NCI-H2081 treated with DMSO at 0.1 percent for 48 hours (cell line): ENCODE results near the gene NETO2.
"Not testable (repeated sequence)": the region's sequence is repeated elsewhere in the genome, so short reads cannot be mapped to it uniquely, and the experiment has no call there.

Source experiments
- DNase-seq: peaks from one replicate; lab custom pipeline; 2025; lab: John Stamatoyannopoulos, UW

The NETO2 gene

DNA sequence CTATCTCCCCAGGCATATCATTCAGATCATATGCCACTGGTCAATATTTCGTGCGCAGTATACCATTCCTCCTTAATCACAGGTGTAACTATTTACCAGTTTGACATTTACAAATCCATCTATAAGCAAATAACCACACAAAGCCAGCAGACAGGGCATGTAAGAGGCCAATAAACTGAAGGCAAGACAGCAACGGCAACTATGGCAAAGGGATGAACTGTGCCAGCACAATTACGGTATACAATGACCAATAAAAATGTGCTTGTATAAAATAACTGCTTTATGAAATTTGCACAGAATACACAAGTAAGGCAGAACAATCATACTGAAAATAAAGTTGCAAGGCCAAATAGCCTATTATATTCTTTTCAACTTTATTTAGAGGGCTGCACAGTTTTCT, 9.2 kb downstream of the NETO2 start:
- DNase-seq, result no peak

GRCh38 chr16:47132308-47132707, 11.4 kb downstream of the NETO2 start:
- no peak for DNase-seq

DNA sequence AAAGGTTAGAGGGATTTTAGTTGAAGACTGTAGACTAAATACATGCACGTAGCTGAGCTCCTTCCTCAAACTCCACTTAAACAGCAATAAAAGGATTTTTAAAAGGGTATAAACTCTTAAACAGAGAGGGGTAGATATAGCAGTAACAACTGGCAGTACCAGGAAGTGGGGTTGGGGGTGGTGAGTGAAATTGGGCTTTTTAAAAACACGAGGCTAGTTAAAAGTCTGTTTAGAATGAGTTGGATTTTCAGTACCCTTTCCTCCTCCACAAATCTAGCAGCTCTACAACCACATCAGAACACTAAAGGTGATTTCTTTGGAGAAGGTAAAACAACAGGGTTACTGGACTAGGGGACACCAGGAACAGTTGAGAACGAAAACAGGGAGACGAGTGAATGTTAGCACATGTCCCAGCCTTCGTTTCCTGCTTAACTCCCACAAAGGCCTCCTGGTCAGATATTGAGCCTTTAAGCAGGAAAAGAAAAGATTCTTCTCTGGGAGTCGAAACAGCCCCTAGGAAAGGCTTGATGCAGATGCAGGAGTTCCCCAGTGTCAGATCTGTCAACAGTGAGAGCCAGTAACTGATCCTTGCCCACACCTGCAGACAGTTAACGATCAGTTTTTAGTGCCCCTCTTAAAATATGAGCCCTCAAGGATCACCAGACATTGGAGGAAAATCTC, 13.8 kb downstream of the NETO2 start:
- DNase-seq, result no peak

DNA sequence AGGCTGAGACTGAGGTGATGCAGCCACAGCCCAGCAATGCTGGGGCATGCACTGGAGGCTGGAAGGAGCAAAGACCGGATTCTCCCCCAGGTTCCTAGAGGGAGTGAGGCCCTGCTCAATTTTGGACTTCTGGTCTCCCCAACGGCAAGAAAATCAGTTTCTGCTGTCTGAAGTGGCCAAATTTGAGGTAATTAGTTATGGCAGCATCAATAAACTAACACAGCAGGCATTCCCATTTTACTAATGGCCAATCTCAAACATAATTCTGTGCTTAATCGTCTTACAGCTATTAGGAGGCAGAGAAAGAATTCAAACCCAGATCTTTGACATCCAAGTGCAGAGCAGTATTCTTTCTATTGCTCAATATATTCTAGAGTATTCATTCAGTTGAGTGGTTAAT, 16.2 kb downstream of the NETO2 start:
- no peak for DNase-seq

GRCh38 chr16:47125757-47126156, 18.0 kb downstream of the NETO2 start:
- DNase-seq, result no peak

DNA sequence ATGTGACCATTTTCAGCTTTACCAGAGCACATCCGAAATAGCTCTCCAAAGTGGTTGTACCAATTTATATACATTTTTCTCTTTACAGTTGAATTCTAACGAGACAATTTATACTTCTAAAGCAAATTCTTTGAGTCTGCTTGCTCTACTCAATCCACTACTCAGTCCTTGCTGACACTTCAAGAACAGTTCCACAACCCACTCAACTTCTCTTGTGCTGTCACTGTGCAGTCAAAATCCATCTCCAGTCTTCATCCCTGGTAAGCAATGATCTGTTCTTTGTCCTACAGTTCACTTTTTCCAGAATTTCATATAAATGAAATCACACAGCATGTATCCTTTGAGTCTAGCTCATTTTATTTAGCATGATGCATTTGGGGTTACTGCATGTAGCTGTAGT, 30.6 kb downstream of the NETO2 start:
- no peak for DNase-seq

DNA sequence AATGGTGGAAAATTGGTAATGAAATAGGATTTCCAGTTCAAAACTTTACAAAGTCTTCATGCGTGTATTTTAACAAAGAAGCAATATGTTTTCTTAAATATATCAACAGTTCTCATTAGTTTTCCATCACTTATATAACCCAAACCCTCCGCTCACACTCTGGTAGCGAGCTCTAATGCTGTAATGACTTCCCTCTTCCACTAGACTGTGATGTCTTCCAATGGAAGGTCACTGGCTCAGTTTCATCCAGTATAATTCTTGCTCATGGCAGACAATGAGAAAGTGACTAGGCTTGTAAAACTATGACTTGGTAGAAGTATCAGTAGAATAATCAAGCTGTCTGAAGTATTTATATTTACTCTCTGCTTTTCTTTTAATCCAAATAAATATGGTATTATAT, 32.8 kb downstream of the NETO2 start:
- DNase-seq, result no peak

DNA sequence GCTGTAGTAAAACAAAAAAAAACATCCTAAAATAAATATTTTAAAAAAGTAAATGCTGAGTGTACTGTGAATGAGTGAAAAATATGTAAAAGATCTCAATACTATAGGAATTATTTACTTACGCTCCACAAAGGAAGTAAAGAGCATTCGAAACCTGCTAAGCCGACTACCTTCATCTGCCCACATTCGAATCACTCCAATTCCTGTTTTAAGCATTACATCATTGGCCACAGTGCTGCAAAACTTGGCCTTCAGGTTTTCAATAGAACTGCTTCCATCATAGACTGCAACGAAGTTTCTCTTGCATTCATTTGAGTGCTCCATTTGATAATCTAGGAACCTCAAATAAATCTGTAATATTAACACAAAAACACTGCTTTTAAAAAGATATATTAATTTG, 34.4 kb downstream of the NETO2 start:
- no peak for DNase-seq

DNA sequence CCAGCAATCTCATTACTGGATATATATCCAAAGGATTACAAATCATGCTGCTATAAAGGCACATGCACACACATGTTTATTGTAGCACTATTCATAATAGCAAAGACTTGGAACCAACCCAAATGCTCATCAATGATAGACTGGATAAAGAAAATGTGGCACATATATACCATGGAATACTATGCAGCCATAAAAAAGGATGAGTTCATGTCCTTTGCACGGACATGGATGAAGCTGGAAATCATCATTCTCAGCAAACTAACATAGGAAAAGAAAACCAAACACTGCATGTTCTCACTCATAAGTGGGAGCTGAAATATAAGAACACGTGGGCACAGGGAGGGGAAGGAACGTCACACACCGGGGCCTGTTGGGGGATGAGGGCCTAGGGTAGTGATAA, 40.8 kb downstream of the NETO2 start:
- DNase-seq, result not testable (repeated sequence)

DNA sequence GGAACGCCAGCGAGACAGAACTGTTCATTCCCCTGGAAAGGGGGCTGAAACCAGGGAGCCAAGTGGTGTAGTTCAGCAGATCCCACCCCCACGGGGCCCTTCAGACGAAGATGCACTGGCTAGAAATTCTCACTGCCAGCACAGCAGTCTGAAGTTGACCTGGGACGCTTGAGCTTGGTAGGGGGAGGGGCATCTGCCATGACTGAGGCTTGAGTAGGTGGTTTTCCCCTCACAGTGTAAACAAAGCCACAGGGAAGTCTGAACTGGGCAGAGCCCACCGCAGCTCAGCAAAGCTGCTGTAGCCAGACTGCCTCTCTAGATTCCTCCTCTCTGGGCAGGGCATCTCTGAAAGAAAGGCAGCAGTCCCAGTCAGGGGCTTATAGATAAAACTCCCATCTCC, 46.6 kb downstream of the NETO2 start:
- DNase-seq, result not testable (repeated sequence)

- DNase-seq, result no peak
Observed at GRCh38 chr16:47096297-47096696, 47.4 kb downstream of the NETO2 start.

DNA sequence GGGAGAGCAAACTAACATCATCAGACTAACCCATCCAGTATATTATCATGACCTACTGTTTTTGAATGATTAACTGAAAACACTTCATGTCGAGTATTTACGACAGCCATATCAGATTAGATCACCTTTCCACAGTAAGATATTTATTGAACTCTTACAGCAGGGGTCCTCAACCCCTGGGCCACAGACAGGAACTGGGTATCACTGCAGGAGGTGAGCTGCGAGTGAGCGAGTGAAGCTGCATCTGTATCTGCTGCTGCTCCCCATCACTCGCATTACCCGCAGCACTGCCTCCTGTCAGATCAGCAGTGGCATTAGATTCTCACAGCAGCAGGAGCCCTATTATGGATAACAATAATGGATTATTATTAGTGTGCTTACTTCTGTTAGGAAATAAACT, 59.5 kb downstream of the NETO2 start:
- DNase-seq, result no peak

- no peak for DNase-seq
Observed at GRCh38 chr16:47082099-47082865, 61.5 kb downstream of the NETO2 start.

DNA sequence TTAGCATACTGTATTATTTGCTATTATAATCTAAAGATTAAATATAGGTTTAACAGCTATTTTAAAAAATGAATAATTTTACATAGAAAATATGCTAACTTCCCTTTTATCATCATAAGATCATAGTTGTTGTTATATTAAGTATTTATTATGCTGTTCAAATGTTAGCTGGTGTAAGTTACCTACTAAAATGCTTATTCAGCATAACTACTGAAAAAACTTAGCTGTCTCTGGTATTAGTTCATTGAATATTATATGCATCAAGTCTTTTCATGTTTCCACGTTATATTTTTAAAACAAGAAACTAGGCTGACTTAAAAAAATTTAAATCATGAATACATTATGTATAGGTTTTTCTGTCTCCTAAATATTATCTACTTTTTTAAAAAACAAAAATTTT, 62.6 kb downstream of the NETO2 start:
- no peak for DNase-seq

DNA sequence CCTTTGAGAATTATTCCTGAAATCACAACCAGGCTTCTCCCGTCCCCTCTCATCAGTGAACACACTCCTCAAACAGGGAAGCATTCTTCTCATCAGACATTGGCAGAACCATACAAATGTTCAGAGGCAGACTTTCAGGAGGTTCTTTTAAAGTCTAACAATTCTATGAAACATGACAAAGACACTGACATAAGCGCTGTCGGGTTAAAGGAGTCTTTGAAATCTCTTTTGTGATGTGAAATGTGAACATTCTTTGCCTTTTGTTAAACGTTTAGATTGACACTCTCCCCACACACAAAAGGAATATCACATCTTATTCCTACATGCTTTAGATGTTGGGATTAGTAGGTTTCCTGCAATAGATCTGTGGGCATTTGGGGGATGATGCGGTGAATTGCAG, 63.9 kb downstream of the NETO2 start:
- DNase-seq, result no peak

DNA sequence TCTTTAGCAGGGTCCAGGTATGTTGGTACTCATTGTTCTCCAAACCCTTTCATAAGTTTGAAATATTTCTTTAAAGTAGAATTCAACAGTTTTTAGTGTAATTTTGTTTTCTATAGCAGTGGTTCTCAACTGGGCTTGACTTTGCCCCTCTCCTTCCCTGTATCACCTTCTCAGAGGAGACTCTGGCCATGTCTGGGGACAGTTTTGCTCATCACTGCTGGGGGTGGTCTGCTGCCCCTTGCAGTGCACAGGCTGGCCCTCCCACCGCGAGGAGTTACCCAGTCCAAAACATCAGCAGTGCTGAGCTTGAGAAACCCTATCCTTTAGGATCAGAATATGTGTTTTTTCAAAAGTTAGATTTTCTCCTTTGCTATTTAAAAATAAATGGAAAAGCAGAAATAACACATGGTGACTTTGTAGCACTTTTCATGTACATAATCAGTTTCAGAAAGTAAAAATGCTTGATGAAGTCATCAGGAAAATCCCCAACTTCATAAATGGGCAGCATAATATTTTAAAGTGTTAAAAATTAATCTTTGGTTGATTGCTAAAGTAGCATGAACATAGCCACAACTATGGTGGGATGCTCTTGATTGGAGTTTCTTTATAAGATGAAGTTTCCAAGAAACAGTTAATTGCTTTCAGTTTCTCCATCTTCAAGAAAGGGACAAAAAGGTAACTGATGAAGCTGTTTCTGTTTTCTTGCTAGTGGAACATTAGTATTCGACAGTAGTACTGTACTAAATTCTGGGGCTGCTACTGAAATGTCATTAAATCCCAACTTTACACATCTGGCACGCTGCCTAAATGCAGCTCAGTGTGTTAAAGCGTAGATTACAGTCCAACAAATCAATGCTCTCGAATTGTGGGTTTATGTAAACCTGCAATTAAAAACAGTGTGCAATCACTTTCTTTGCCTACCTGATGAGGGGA, 70.3 kb downstream of the NETO2 start:
- no peak for DNase-seq

GRCh38 chr16:47072158-47072557, 71.6 kb downstream of the NETO2 start:
- DNase-seq, result no peak

GRCh38 chr16:47069841-47070584, 73.7 kb downstream of the NETO2 start:
- no peak for DNase-seq

GRCh38 chr16:47069313-47069712, 74.4 kb downstream of the NETO2 start:
- DNase-seq, result no peak

DNA sequence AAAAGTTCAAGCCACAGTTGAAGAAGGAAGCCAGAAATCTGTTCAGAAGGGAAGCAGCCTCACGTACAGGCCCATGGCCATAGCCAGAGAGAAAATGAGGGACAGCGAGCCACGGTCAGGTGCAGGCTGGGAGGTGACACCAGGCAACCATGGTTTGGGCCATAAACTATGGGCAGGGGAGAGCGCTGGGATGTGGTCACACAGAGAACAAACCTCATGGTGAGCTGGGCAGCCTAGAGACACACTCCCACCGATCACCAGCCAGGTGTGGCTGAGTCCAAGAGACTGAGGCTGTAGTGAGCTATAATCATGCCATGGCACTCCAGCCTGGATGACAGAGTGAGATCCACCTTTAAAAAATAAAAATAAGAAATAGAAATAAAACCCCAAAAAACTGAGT, 76.5 kb downstream of the NETO2 start:
- no peak for DNase-seq

DNA sequence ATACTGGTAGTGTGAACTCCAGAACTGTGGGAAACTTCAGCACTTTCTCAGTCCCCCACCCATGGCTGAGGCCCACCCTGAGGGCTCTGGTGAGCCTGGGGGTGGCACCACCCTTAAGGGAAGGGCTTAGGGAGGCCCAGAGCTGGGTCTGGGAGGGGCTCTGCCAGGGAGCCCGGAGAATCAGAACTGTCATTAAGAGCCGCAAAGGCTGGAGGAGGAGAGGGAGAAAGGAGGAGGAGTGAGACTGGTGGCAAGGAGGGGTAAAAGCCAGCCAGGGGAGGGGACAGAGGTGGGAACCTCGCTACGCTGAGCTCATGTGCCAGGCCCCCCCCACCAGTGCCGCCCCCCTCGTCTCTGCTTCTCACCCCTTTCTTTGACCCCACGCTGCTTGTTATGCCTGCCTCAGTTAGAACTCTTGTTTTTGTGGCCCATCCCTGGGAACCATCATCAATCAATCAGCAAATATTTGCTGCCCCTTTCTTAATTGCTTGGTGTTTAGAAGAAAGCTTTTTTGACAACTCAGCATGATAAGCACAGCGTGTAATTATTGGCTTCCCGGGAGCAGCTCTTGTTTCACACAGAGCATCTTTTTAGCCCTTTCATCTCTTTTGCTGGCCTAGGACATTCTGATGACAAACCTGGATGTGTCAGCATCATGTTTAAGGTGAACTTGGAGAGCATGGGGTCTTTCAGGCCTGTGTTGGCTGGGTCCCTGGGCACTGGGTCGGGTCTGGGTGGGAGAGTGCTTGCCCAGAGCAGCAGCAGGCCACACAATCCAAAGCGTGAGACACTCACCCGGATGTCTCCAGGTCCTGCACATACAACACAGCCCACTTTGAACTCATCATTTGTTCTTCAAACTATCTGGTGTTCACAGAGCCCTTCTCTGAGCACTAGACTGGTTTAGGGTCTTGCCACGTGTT, 77.7 kb downstream of the NETO2 start:
- no peak for DNase-seq
